HL-60 (cell line): ENCODE results near the gene MIR17HG.

ENCODE experiments used
- DNase-seq, 2 experiments: peaks; one replicate each; pipeline ENCODE4 v3.0.0-alpha.2; 2010 to 2020; ENCODE audit warnings: low read depth in 1 of 2, low spot score in 1 of 2
- H3K27ac ChIP-seq: fragments of 250-450 bp; sonication (Bioruptor Pico); replicated peaks from 2 replicates; pipeline ENCODE4 v1.5.1; 2020; ENCODE audit warnings: mild to moderate bottlenecking, moderate library complexity
- H3K27me3 ChIP-seq: fragments of 250-450 bp; sonication (Bioruptor Pico); 2 replicates; pipeline ENCODE4 v1.5.1; 2021; ENCODE audit warnings: mild to moderate bottlenecking, moderate library complexity; ENCODE audit not compliant: insufficient read depth, poor library complexity, severe bottlenecking
- H3K4me3 ChIP-seq: replicated peaks from 2 replicates; pipeline ENCODE4 v1.5.1; 2011; ENCODE audit warnings: mild to moderate bottlenecking, control low read depth, low read length; ENCODE audit not compliant: insufficient read depth
- GABPA ChIP-seq: IDR thresholded peaks from 2 replicates; pipeline ENCODE4 v1.6.1; 2012; ENCODE audit warnings: low read depth
- POLR2AphosphoS5 ChIP-seq: IDR thresholded peaks from 2 replicates; pipeline ENCODE4 v1.6.1; 2012; ENCODE audit warnings: low read depth
- SPI1 ChIP-seq: IDR thresholded peaks from 2 replicates; pipeline ENCODE4 v1.6.1; 2012; ENCODE audit warnings: low read depth, mild to moderate bottlenecking, borderline replicate concordance
- TF ChIP-seq, protein P1 (sequence below): IDR thresholded peaks from one replicate; pipeline ENCODE4 v1.5.1; 2011; ENCODE audit warnings: low read length, control low read depth, inconsistent platforms; ENCODE audit not compliant: insufficient read depth
- TF ChIP-seq, protein P2 (sequence below): IDR thresholded peaks from 2 replicates; pipeline ENCODE4 v1.6.1; 2012; ENCODE audit warnings: low read depth; ENCODE audit not compliant: insufficient replicate concordance

The MIR17HG gene

GRCh38 chr13:91368101-91368500, 20.6 kb downstream of the MIR17HG start:
- Histone ChIP-seq H3K27me3 (peaks cover 10% of the 10 kb centered on the region), H3K4me3 (no peak overlapping the region), H3K27ac (no peak overlapping the region)
- TF ChIP-seq, protein P1, sequence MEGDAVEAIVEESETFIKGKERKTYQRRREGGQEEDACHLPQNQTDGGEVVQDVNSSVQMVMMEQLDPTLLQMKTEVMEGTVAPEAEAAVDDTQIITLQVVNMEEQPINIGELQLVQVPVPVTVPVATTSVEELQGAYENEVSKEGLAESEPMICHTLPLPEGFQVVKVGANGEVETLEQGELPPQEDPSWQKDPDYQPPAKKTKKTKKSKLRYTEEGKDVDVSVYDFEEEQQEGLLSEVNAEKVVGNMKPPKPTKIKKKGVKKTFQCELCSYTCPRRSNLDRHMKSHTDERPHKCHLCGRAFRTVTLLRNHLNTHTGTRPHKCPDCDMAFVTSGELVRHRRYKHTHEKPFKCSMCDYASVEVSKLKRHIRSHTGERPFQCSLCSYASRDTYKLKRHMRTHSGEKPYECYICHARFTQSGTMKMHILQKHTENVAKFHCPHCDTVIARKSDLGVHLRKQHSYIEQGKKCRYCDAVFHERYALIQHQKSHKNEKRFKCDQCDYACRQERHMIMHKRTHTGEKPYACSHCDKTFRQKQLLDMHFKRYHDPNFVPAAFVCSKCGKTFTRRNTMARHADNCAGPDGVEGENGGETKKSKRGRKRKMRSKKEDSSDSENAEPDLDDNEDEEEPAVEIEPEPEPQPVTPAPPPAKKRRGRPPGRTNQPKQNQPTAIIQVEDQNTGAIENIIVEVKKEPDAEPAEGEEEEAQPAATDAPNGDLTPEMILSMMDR, result no peak
- TF ChIP-seq SPI1 (no peak), GABPA (no peak), POLR2AphosphoS5 (no peak)
- TF ChIP-seq, protein P2, sequence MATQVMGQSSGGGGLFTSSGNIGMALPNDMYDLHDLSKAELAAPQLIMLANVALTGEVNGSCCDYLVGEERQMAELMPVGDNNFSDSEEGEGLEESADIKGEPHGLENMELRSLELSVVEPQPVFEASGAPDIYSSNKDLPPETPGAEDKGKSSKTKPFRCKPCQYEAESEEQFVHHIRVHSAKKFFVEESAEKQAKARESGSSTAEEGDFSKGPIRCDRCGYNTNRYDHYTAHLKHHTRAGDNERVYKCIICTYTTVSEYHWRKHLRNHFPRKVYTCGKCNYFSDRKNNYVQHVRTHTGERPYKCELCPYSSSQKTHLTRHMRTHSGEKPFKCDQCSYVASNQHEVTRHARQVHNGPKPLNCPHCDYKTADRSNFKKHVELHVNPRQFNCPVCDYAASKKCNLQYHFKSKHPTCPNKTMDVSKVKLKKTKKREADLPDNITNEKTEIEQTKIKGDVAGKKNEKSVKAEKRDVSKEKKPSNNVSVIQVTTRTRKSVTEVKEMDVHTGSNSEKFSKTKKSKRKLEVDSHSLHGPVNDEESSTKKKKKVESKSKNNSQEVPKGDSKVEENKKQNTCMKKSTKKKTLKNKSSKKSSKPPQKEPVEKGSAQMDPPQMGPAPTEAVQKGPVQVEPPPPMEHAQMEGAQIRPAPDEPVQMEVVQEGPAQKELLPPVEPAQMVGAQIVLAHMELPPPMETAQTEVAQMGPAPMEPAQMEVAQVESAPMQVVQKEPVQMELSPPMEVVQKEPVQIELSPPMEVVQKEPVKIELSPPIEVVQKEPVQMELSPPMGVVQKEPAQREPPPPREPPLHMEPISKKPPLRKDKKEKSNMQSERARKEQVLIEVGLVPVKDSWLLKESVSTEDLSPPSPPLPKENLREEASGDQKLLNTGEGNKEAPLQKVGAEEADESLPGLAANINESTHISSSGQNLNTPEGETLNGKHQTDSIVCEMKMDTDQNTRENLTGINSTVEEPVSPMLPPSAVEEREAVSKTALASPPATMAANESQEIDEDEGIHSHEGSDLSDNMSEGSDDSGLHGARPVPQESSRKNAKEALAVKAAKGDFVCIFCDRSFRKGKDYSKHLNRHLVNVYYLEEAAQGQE, result no peak
- DNase-seq, result no peak

GRCh38 chr13:91368676-91369440, 21.4 kb downstream of the MIR17HG start:
- no peak for DNase-seq
- TF ChIP-seq, protein P2, result no peak
- TF ChIP-seq GABPA (no peak), SPI1 (no peak), POLR2AphosphoS5 (no peak)
- TF ChIP-seq, protein P1, result no peak
- Histone ChIP-seq H3K4me3 (no peak overlapping the region), H3K27ac (no peak overlapping the region), H3K27me3 (peaks cover 10% of the 10 kb centered on the region)

- Histone ChIP-seq H3K4me3 (no peak overlapping the region), H3K27me3 (peaks cover 10% of the 10 kb centered on the region), H3K27ac (no peak overlapping the region)
- TF ChIP-seq, protein P1, result no peak
- TF ChIP-seq POLR2AphosphoS5, result no peak
- TF ChIP-seq GABPA, result no peak
- TF ChIP-seq, protein P2, result no peak
- TF ChIP-seq SPI1, result no peak
- no peak for DNase-seq
Measured at GRCh38 chr13:91369441-91369831, 21.9 kb downstream of the MIR17HG start.
